ENCODE data around the gene PAX9.

GRCh38 chr14:36652542-36653201 is 9.0 kb upstream of the PAX9 start:
- TF ChIP-seq, protein P1, sequence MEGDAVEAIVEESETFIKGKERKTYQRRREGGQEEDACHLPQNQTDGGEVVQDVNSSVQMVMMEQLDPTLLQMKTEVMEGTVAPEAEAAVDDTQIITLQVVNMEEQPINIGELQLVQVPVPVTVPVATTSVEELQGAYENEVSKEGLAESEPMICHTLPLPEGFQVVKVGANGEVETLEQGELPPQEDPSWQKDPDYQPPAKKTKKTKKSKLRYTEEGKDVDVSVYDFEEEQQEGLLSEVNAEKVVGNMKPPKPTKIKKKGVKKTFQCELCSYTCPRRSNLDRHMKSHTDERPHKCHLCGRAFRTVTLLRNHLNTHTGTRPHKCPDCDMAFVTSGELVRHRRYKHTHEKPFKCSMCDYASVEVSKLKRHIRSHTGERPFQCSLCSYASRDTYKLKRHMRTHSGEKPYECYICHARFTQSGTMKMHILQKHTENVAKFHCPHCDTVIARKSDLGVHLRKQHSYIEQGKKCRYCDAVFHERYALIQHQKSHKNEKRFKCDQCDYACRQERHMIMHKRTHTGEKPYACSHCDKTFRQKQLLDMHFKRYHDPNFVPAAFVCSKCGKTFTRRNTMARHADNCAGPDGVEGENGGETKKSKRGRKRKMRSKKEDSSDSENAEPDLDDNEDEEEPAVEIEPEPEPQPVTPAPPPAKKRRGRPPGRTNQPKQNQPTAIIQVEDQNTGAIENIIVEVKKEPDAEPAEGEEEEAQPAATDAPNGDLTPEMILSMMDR (IDR thresholded peaks at IDR 0.05): no peak
- TF ChIP-seq POLR2A (IDR thresholded peaks at IDR 0.05): no peak

Data from thyroid gland (tissue), 4 donors.